Fibroblast of pulmonary artery (primary cell): ENCODE data around the gene PIGS.

Source experiments
- DNase-seq: peaks from one replicate; pipeline ENCODE4 v3.0.0-alpha.2; 2010; ENCODE audit warnings: low read depth
- H3K4me3 ChIP-seq: replicated peaks from 2 replicates; pipeline ENCODE4 v1.5.1; 2011; ENCODE audit warnings: low read depth, mild to moderate bottlenecking, control low read depth, low read length, moderate library complexity
- CTCF ChIP-seq: IDR thresholded peaks from 2 replicates; pipeline ENCODE4 v1.5.1; 2011; ENCODE audit warnings: mild to moderate bottlenecking, control low read depth, low read length, inconsistent platforms; ENCODE audit errors: missing control alignments

PIGS gene

GRCh38 chr17:28571361-28572122 is at the start of gene PIGS:
Gene PIGS (minus strand): TSS chr17:28571524. CDS start chr17:28571496, 28 bp downstream.
- DNase-seq, result peak; percentile 88
- H3K4me3 ChIP-seq, result peak within 1 kb of the TSS; percentile 96
- TF ChIP-seq CTCF, result no peak

GRCh38 chr17:28620010-28620409 is 48.7 kb upstream of the PIGS start:
- H3K4me3 ChIP-seq, result no peak overlapping the region
- no peak for TF ChIP-seq CTCF
- no peak for DNase-seq

- no peak for TF ChIP-seq CTCF
- no peak for DNase-seq
- H3K4me3 ChIP-seq, result no peak overlapping the region
These were observed 47.1 kb upstream of the PIGS start for GRCh38 chr17:28618464-28618863.

- no peak overlapping the region for H3K4me3 ChIP-seq
- no peak for TF ChIP-seq CTCF
- no peak for DNase-seq
These were observed 45.0 kb upstream of the PIGS start for GRCh38 chr17:28616281-28616680.

- H3K4me3 ChIP-seq, result no peak overlapping the region
- no peak for DNase-seq
- no peak for TF ChIP-seq CTCF
These were observed 44.1 kb upstream of the PIGS start for GRCh38 chr17:28615260-28615940.

GRCh38 chr17:28613931-28614381 is 42.6 kb upstream of the PIGS start, which contains the start of gene RSKR:
Gene RSKR (minus strand): TSS chr17:28614185. CDS start chr17:28614161, 24 bp downstream.
- peak; percentile 3 for DNase-seq
- H3K4me3 ChIP-seq, result no peak within 1 kb of the TSS
- no peak for TF ChIP-seq CTCF
